Measurements from ENCODE around the gene RAB11FIP4. TPM values are rescaled to one million over a fixed set of nuclear protein-coding genes. Genes with fewer than 3 reads are reported as not detected.

The RAB11FIP4 gene
- total RNA-seq, 2 donors from 2014 or later = 16.2 to 21.6 TPM

DNA sequence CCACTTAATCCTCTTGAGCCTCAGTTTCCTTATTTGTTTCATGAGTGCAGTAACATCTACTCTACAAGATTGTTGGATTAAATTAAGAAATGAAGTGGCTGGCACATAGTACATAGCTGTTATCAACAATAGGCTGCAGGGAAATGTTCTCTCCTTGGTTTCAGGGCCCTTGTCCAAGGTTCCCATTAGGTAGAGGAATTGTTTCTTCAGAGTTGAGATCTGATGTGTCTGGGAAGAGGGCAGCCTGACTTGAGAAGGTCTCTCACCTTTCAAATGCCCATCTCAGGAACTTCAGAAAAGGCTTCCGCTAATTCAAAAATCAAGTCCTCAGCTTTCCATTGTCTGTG, 87.6 kb downstream of the RAB11FIP4 start:
- H3K9me3 Mint-ChIP-seq = no peaks in the 10 kb centered on the region
- DNase-seq (ENCODE audit: low spot score) = no peak
- H3K4me3 Mint-ChIP-seq = no peak overlapping the region
- no peak overlapping the region for H3K27ac Mint-ChIP-seq
- no peaks in the 10 kb centered on the region for H3K27me3 Mint-ChIP-seq
- H3K36me3 Mint-ChIP-seq = no peaks in the 10 kb centered on the region
- ATAC-seq = no peak
- H3K4me1 Mint-ChIP-seq (ENCODE audit: low read depth in 2 of 2) = no peaks in the 10 kb centered on the region

DNA sequence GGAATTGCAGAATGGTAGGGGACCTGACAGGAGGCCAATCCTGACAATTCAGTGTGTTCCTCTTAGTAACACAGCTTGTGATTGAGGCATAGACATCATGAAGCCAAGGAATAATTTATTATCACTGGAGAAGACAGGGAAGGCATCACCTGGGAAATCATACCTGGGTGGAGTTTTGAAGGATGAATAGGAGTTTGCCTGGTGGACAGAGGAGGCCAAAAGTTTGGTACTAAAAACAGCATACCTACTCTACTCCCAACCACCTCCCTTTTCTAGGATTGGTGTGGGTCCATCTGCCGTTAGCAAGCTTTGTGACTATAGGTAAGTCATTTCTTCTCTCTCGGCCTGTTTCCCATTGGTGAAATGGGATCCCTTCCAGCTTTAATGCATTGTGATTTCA, 88.0 kb downstream of the RAB11FIP4 start:
- Mint-ChIP-seq H3K4me1 (ENCODE audit: low read depth in 2 of 2) (no peaks in the 10 kb centered on the region), H3K27ac (no peak overlapping the region), H3K4me3 (no peak overlapping the region), H3K9me3 (no peaks in the 10 kb centered on the region), H3K36me3 (no peaks in the 10 kb centered on the region), H3K27me3 (no peaks in the 10 kb centered on the region)
- no peak for DNase-seq (ENCODE audit: low spot score)
- no peak for ATAC-seq

DNA sequence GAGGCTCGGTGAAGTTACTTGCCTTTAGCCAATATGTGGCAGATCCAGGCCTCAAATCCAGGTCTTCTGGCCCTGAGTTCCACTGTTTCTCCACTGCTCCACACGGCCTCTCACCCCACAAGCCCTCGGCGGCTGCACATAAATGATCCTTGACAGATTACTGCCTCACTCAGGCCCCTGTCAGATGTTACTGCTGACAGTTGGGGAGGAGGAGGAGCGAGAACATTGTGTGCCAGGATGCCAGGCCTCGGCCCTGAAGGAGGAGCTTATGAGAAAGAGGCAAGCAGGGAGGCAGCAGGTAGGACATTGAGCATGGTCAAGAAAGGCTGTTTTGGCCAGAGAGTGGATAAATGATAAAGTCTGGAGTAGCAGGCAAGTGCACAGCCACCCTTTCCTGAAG, 88.6 kb downstream of the RAB11FIP4 start:
- ATAC-seq = no peak
- Mint-ChIP-seq H3K27ac (no peak overlapping the region), H3K9me3 (no peaks in the 10 kb centered on the region), H3K36me3 (no peaks in the 10 kb centered on the region), H3K27me3 (no peaks in the 10 kb centered on the region), H3K4me3 (no peak overlapping the region), H3K4me1 (ENCODE audit: low read depth in 2 of 2) (no peaks in the 10 kb centered on the region)
- DNase-seq (ENCODE audit: low spot score) = no peak

DNA sequence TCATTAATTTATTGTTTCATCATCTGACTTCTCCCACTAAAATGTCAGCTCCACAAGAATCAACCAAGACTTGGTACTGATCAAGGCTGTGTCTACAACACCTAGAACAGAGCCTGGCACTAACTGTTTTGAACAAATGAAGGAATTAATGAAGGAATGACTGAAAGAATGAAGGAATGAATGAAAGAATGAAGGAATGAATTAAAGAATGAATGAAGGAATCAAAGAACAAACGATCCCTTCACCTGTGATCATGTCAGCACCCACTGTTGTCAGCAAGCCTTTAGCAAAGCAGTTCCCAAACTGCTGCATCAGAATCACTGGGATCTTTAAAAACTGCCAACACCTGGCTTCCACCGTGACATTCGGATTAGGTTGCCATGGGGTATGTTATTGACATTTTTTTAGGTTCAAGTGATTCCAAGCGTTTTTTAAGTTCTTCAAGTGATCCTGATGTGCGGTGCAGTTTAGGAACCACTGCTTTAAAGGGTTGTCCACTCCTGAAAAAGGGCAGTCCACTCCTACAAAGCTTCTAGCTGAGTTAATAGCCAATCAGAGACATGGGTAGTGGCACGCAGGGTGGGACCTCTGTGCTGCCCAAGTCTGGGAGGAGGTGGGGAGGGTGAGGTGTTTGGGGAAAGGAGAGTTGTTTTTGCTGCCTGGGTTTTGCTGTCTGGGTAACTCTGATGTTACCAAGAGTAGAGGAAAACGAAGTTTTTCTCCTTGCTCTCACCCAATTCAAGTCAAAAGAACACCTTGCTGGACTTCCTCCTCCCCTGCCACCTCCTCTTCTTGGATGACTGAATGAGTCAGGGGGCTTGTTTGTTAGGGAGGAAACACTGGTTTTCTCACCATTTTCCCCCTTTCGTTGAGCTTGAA, 89.7 kb downstream of the RAB11FIP4 start:
- ATAC-seq = no peak
- no peak overlapping the region for H3K4me3 Mint-ChIP-seq

DNA sequence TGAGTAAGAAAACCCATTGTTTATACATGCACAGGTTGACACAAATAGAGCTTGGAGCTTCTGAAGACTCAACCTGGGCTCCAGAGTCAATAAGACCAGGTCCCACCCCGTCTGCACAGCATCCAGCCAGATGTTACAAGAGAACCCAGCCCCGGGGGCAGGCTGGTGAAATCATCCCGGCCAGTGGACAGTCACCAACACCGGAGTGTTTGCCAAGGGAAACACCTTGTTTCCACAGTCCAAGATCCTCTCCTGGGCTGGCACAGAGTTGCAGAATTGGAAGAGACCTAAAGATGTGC, 90.3 kb downstream of the RAB11FIP4 start:
- Mint-ChIP-seq H3K4me3 (no peak overlapping the region), H3K27me3 (no peaks in the 10 kb centered on the region), H3K9me3 (no peaks in the 10 kb centered on the region), H3K36me3 (no peaks in the 10 kb centered on the region), H3K27ac (no peak overlapping the region), H3K4me1 (ENCODE audit: low read depth in 2 of 2) (peaks cover 1% of the 10 kb centered on the region in 2 donors)
- DNase-seq (ENCODE audit: low spot score) (no peak), ATAC-seq (no peak)

More for the DNA sequence above, 89.7 kb downstream of the RAB11FIP4 start:
- Mint-ChIP-seq H3K4me1 (ENCODE audit: low read depth in 2 of 2) (no peaks in the 10 kb centered on the region), H3K36me3 (no peaks in the 10 kb centered on the region), H3K27ac (no peak overlapping the region), H3K27me3 (no peaks in the 10 kb centered on the region), H3K9me3 (no peaks in the 10 kb centered on the region)
- DNase-seq (ENCODE audit: low spot score) = no peak

DNA sequence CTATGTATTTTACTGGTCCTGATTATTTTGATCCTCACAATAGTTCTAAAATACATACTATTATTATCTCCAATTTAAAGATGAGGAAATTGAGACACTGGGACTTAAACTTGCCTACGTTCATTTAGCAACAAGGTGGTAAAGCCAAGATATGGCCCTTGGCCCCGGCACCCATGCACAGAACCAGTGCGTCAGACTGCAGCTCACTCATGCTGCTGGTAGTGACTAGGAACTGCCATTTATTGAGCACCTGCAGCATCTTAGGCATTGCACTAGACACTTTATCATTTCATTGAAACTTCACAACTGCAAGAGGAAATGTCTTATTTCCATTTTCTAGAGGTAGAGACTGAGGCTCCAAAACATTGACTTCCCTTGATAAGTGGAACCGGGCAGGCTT, 93.3 kb downstream of the RAB11FIP4 start:
- H3K36me3 Mint-ChIP-seq = no peaks in the 10 kb centered on the region
- no peak for DNase-seq (ENCODE audit: low spot score)
- H3K27ac Mint-ChIP-seq = no peak overlapping the region
- no peak overlapping the region for H3K4me3 Mint-ChIP-seq
- H3K27me3 Mint-ChIP-seq = no peaks in the 10 kb centered on the region
- peaks cover 19% of the 10 kb centered on the region in 2 donors for H3K4me1 Mint-ChIP-seq (ENCODE audit: low read depth in 2 of 2)
- ATAC-seq = no peak
- no peaks in the 10 kb centered on the region for H3K9me3 Mint-ChIP-seq

DNA sequence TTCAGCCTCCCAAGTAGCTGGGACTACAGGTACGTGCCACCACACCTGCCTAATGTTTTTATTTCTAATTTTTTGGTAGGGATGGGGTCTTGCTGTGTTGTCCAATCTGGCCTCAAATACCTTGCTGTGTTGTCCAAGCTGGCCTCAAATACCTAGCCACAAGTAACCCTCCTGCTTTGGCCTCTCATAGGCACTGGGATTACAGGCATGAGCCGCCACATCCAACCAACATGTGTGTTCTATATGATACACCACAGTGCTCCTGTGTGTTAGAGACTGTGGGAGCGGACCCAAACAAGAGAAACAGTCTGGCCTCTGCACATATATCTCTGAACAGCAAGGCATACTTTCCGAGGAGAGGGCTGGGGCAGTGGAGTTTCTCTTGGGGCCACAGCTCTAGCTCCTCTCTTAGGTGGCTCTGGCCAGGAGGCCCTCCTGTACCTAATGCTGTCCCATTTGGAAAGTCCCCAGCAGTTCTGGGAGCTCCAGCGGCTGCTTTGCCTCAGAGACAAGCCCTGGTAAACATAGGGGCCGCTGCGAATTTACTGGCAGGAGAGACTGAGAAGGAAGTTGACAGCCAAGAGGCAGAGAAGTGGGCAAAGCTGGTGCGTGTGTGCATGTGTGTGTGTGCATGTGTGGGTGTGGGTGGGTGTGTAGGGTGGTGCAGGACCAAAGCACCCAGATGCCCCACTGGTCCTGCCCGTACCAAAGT, 95.0 kb downstream of the RAB11FIP4 start:
- no peak for ATAC-seq
- Mint-ChIP-seq H3K36me3 (no peaks in the 10 kb centered on the region), H3K4me1 (ENCODE audit: low read depth in 2 of 2) (peaks cover 33 to 34% of the 10 kb centered on the region in 2 donors), H3K27me3 (no peaks in the 10 kb centered on the region), H3K4me3 (peak overlapping the region; percentile 86), H3K27ac (peak overlapping the region; percentile 62 to 75), H3K9me3 (no peaks in the 10 kb centered on the region)
- DNase-seq (ENCODE audit: low spot score) = no peak

DNA sequence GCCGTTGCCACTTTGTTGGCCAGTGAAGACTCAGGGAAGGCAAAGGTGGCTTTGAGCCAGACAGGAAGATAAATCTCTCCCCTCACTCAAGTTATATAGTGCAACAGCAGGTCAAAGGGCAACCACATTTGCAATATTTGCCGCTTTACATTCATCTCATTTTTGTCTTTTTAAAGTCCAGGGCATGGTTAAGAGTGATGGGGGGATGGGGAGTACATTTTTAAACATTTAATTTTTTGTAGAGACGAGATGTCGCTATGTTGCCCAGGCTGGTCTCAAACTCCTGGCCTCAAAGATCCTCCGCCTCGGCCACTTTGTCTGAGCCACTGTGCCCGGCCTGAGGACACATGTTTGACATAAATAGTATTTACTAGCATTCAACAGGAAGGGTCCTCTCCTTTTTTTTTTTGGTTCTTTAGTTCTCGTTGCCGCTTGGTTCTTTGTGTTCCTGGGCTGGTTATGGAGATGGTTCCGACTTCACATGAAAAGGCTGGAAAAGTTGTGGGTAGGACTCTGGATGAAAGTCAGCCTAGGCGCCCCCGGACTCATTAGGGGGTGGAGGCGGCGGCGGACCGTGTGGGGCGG, 95.7 kb downstream of the RAB11FIP4 start:
- ATAC-seq = no peak
- peaks cover 40% of the 10 kb centered on the region in 2 donors for H3K4me1 Mint-ChIP-seq (ENCODE audit: low read depth in 2 of 2)
- no peaks in the 10 kb centered on the region for H3K36me3 Mint-ChIP-seq
- H3K4me3 Mint-ChIP-seq = peak overlapping the region; percentile 86
- H3K9me3 Mint-ChIP-seq = no peaks in the 10 kb centered on the region
- H3K27ac Mint-ChIP-seq = peak overlapping the region; percentile 62 to 75
- no peaks in the 10 kb centered on the region for H3K27me3 Mint-ChIP-seq
- DNase-seq (ENCODE audit: low spot score) = no peak

DNA sequence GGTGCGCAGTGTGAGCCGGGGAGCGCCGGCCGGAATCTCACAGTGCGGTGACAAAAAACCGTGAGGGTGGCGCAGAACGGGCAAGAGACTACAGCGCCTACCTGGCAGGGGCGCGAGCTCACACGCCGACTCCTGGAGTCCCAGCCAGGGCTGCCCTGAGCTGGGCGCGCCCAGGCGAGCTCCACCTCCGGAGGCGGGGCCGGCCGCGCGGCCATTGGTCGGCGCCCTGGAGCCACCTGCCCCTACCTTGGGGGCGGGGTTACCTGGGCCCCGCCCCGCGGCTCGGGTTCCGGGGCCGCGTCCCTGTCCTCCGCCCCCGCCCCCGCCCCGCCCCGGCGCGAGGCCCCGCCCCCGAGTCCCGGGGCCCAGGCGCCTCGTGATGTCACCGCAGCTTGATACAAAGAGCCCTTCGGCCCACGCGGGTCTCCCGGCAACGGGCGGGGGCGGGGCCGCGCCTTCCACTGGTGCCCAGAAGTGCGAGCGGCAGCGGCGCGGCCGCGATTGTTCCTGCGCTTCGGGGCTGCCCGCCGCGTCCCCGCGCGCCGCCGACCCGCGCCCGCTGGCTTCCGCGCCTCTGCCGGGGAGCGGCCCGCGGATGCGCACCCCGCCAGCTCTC, 96.3 kb downstream of the RAB11FIP4 start:
- Mint-ChIP-seq H3K27me3 (no peaks in the 10 kb centered on the region), H3K9me3 (no peaks in the 10 kb centered on the region), H3K4me3 (peak overlapping the region; percentile 86), H3K27ac (peak overlapping the region; percentile 62 to 75), H3K4me1 (ENCODE audit: low read depth in 2 of 2) (peaks cover 45 to 46% of the 10 kb centered on the region in 2 donors), H3K36me3 (no peaks in the 10 kb centered on the region)
- DNase-seq (ENCODE audit: low spot score) (peak; percentile 96), ATAC-seq (peak; percentile 95 to 96)

DNA sequence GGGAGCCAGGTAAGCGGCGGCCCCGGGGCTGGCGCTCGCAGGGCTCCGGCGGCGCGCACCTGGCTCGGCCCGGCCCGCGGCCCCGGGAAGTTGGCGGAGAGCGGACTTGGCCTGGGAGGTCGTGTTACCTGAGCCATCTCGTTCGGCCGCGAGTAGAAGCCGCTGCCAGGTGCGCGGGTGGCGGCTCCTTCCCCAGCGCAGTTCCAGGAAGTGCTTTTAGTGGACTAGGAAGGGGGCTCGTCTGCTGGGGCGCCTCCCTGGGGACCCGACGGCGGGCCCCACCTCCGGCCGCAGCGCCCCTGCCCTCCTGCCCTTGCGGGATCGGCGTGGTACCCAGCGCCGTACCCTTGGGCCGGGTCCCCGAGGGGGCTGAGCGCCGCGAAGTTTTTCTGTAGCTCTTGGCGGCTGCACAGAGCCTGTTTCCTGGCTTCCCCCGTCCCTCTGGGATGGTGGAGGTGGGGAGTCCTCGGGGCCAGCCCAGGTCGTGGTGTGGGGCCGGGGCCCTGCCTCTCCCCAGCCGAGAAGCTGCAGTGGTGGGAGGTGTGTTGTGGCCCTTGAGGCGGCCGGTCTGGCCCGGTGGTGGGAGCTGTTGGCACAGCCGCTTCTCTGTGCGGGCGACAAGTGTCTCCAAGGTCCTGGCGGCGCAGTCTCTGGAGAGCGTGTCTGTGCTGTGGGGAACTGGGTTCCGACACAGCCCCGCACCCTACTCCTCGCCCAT, 96.9 kb downstream of the RAB11FIP4 start:
- ATAC-seq (peak in 1 of 2 donors; percentile 1), DNase-seq (ENCODE audit: low spot score) (no peak)
- peaks cover 51 to 53% of the 10 kb centered on the region in 2 donors for H3K4me1 Mint-ChIP-seq (ENCODE audit: low read depth in 2 of 2)
- peak overlapping the region in 1 of 2 donors; percentile 96 for H3K27ac Mint-ChIP-seq
- H3K4me3 Mint-ChIP-seq = peak overlapping the region; percentile 86
- no peaks in the 10 kb centered on the region for H3K9me3 Mint-ChIP-seq
- H3K27me3 Mint-ChIP-seq = no peaks in the 10 kb centered on the region
- H3K36me3 Mint-ChIP-seq = no peaks in the 10 kb centered on the region

DNA sequence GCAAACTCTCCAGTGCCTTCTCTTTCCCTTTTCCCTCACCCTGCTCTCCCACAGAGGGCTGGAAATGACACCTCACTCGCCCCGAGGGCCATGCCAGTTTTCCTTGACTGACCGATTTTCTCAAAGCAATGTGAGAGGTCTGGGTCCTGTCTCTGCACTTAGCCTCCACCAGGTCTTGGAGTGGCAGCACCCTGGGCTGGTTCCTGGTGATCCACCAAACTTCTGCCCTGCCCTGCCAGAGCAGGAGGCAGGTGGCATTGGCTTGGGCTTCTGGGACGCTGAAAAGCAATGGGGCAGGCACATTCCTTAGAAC, 97.5 kb downstream of the RAB11FIP4 start:
- ATAC-seq = no peak
- Mint-ChIP-seq H3K4me3 (peak overlapping the region; percentile 86), H3K36me3 (no peaks in the 10 kb centered on the region), H3K27ac (peak overlapping the region in 1 of 2 donors; percentile 96), H3K4me1 (ENCODE audit: low read depth in 2 of 2) (peaks cover 57 to 58% of the 10 kb centered on the region in 2 donors), H3K9me3 (no peaks in the 10 kb centered on the region), H3K27me3 (no peaks in the 10 kb centered on the region)
- no peak for DNase-seq (ENCODE audit: low spot score)

DNA sequence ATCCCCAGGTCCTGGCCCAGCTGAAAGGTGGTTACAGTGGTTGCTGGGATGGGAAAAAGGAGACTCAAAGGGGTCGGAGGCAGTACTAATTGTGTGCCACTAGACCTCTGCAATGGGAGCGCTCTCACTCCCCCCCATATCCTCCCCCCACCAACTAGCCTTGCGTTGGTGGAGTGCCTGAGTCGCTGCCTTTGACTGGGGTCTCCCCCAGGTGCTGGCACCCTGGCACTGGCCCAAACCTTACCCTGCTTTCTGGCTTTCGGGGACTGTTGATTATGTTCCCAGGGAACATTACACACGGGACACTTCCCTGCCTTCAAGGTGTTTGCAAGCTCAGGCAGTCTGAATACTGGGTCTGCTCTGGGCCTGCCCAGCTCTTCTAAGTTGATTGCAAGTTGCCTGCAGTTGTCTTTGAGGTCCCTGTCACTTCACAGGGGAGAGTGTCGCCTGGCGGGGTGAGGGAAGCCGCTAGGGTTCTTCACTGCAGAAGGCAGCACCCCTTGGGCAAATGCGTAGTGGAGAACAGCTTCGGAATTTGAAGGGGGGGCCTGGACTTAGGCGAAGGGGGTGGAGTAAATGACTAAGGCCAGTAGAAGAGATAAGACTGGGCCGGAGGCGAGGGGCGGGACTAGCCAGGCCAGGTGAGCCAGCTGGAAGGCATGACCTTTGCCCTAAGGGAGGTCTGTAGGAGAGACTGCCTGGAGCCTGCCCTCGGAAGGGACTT, 98.0 kb downstream of the RAB11FIP4 start:
- H3K4me3 Mint-ChIP-seq = peak overlapping the region; percentile 86
- no peaks in the 10 kb centered on the region for H3K9me3 Mint-ChIP-seq
- H3K4me1 Mint-ChIP-seq (ENCODE audit: low read depth in 2 of 2) = peaks cover 61 to 62% of the 10 kb centered on the region in 2 donors
- peak overlapping the region; percentile 94 to 96 for H3K27ac Mint-ChIP-seq
- DNase-seq (ENCODE audit: low spot score) (no peak), ATAC-seq (no peak)
- no peaks in the 10 kb centered on the region for H3K36me3 Mint-ChIP-seq
- no peaks in the 10 kb centered on the region for H3K27me3 Mint-ChIP-seq

All from natural killer cell treated with Interleukin-12 subunit alpha and Interleukin-12 subunit beta and Interleukin-15 and Interleukin-18, amount 100 ng/mL, for 72 hours (primary cell).